Measurements from ENCODE around the gene HSPB6. TPM values are rescaled to one million over a fixed set of nuclear protein-coding genes. Genes with fewer than 3 reads are reported as not detected.

Gene HSPB6
- total RNA-seq, 1 experiment from 2014 or later = 0.71 TPM

DNA sequence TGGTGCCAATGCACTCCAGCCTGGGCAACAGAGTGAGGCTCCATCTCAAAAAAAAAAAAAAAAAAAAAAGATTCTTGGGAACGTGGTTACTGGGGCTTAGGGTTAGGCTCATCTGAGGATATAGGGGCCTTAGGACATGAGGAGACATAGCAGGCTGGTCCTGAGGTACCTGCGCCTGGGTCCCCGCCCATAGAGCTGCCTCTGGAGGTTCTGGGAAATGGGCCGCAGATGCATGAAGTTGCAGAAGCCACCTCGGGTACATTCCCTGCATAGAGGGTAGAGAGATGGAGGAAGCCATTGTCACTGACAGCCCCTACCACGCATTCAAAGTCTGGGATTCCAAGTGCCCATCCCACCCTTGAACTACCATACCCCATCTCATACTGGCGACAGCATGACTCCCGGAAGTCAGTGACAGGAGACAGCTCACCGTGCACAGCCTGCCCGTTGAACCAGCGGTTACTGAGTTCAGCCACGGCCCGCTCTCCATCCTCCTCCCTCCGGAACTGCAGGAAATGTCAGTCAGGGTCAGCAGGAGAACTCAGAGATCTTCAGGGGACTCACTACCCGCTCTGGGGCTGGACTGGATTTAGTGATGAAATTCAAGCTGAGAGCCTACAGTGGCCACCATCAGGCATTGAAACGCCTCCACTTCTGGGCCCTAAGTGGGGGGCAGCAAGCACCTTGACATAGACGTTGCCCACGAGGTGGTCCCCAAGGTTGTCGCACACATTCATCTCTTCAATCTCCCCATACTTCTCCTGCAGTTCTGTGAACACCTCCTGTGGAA is 13.0 kb downstream of the HSPB6 start:
- BruUV-seq (replicated peaks) = no TSS peak
- CTCF ChIA-PET = interaction anchor here (0.6 to 1.9 kb wide), 3 partner anchors 115 to 360 kb away, joined by 3 to 7 read pairs (median 4); no protein-coding TSS in a partner anchor
- TF ChIP-seq, protein P1, sequence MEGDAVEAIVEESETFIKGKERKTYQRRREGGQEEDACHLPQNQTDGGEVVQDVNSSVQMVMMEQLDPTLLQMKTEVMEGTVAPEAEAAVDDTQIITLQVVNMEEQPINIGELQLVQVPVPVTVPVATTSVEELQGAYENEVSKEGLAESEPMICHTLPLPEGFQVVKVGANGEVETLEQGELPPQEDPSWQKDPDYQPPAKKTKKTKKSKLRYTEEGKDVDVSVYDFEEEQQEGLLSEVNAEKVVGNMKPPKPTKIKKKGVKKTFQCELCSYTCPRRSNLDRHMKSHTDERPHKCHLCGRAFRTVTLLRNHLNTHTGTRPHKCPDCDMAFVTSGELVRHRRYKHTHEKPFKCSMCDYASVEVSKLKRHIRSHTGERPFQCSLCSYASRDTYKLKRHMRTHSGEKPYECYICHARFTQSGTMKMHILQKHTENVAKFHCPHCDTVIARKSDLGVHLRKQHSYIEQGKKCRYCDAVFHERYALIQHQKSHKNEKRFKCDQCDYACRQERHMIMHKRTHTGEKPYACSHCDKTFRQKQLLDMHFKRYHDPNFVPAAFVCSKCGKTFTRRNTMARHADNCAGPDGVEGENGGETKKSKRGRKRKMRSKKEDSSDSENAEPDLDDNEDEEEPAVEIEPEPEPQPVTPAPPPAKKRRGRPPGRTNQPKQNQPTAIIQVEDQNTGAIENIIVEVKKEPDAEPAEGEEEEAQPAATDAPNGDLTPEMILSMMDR (IDR thresholded peaks at IDR 0.05; ENCODE audit: unreplicated experiment) = no peak
- peaks cover 37% of the 10 kb centered on the region for H3K4me1 Mint-ChIP-seq (ENCODE audit: low read depth, unreplicated experiment)
- no peaks in the 10 kb centered on the region for H3K27me3 Mint-ChIP-seq (ENCODE audit: unreplicated experiment)
- H3K4me3 Mint-ChIP-seq (ENCODE audit: low read depth, unreplicated experiment) = peak overlapping the region; percentile 96
- intact Hi-C loops (cut with micrococcal nuclease; ENCODE audit: unreplicated experiment) = loop anchor here (10.0 kb wide), 1 partner anchor 191 kb away; the partner anchor contains the start of gene LRFN3
- DNase-seq = no peak
- peaks cover 74% of the 10 kb centered on the region for H3K36me3 Mint-ChIP-seq (ENCODE audit: insufficient read depth, unreplicated experiment)
- H3K9me3 Mint-ChIP-seq (ENCODE audit: low read depth, unreplicated experiment) = no peaks in the 10 kb centered on the region
- no peak overlapping the region for H3K27ac Mint-ChIP-seq (ENCODE audit: unreplicated experiment)

DNA sequence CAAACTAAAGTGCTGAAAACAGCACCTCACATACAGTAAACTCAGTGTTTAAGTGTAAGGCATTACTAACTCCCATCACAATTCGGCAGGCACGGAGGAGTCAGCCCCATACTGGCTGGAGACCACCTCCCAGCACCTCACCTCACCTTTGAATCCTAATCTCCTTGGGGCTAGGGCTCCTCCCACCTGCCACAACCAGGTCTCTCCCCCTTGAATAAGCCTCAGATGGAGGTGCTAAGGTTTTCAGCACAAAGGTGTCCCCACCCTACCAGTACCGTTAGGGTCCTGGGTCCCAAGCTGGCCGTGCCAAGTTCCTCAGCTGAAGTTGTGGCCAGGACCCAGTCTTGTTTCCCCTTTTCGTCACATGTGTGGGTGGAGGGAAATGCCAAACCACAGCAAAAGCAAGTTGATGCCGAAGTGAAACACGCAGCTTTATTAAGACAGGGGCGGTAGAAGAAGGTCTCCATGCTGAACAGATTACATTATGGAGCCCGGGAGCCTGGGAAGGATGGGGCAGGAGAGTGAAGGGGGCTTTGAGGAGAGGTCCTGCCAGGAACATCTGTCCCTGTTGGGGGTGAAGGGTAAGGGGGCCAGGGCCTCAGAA is 14.6 kb downstream of the HSPB6 start, which contains the start of gene IGFLR1:
IGFLR1 (minus strand) TSS at position 332 of the 604 bp plus-strand sequence. CDS start 1,272 bp downstream, outside the sequence.
- Mint-ChIP-seq H3K36me3 (ENCODE audit: insufficient read depth, unreplicated experiment) (peaks cover 79% of the 10 kb centered on the region), H3K27ac (ENCODE audit: unreplicated experiment) (no peak within 1 kb of the TSS), H3K4me3 (ENCODE audit: low read depth, unreplicated experiment) (peak within 1 kb of the TSS; percentile 97), H3K27me3 (ENCODE audit: unreplicated experiment) (no peaks in the 10 kb centered on the region), H3K4me1 (ENCODE audit: low read depth, unreplicated experiment) (peaks cover 36% of the 10 kb centered on the region), H3K9me3 (ENCODE audit: low read depth, unreplicated experiment) (no peaks in the 10 kb centered on the region)
- TF ChIP-seq, protein P1 (IDR thresholded peaks at IDR 0.05; ENCODE audit: unreplicated experiment) = no peak
- DNase-seq = no peak
- intact Hi-C loops (cut with micrococcal nuclease; ENCODE audit: unreplicated experiment) = loop anchor here (10.0 kb wide), 1 partner anchor 193 kb away; the partner anchor contains the start of gene LRFN3
- no TSS peak for BruUV-seq (replicated peaks)
- CTCF ChIA-PET = interaction anchor here (0.6 kb wide), 1 partner anchor 86 kb away, joined by 5 read pairs; no protein-coding TSS in a partner anchor

DNA sequence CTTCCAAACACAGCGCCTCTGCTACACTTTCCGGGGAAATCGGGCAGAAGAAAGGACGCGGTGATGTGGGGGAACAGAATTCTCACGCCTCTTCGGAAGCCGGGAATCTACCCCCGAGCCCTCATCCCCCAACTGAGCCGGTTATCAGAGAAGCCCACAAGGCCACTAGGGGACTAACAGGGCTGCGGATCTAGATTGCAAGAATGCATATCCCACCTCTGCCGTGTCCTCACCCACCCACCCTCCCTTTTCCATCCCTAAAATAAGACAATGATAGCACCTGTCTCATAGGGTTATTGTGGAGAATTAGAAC is 15.7 kb downstream of the HSPB6 start:
- BruUV-seq (replicated peaks) = no TSS peak
- H3K4me3 Mint-ChIP-seq (ENCODE audit: low read depth, unreplicated experiment) = peak overlapping the region; percentile 97
- CTCF ChIA-PET = interaction anchor here (0.8 to 1.4 kb wide), 4 partner anchors 22 to 139 kb away, joined by 3 to 5 read pairs (median 3); partner anchors contain the start of gene COX6B1
- H3K9me3 Mint-ChIP-seq (ENCODE audit: low read depth, unreplicated experiment) = no peaks in the 10 kb centered on the region
- no peak for DNase-seq
- peak overlapping the region; percentile 89 for H3K27ac Mint-ChIP-seq (ENCODE audit: unreplicated experiment)
- peaks cover 25% of the 10 kb centered on the region for H3K4me1 Mint-ChIP-seq (ENCODE audit: low read depth, unreplicated experiment)
- TF ChIP-seq, protein P1 (IDR thresholded peaks at IDR 0.05; ENCODE audit: unreplicated experiment) = peak; percentile 26
- intact Hi-C loops (cut with micrococcal nuclease; ENCODE audit: unreplicated experiment) = loop anchor here (10.0 kb wide), 1 partner anchor 194 kb away; the partner anchor contains the start of gene LRFN3
- H3K36me3 Mint-ChIP-seq (ENCODE audit: insufficient read depth, unreplicated experiment) = peaks cover 80% of the 10 kb centered on the region
- H3K27me3 Mint-ChIP-seq (ENCODE audit: unreplicated experiment) = no peaks in the 10 kb centered on the region

GRCh38 chr19:35740423-35741202 is 16.2 kb downstream of the HSPB6 start:
- Mint-ChIP-seq H3K27me3 (ENCODE audit: unreplicated experiment) (no peaks in the 10 kb centered on the region), H3K27ac (ENCODE audit: unreplicated experiment) (peak overlapping the region; percentile 89), H3K36me3 (ENCODE audit: insufficient read depth, unreplicated experiment) (peaks cover 79% of the 10 kb centered on the region), H3K9me3 (ENCODE audit: low read depth, unreplicated experiment) (no peaks in the 10 kb centered on the region), H3K4me3 (ENCODE audit: low read depth, unreplicated experiment) (peak overlapping the region; percentile 97), H3K4me1 (ENCODE audit: low read depth, unreplicated experiment) (peaks cover 20% of the 10 kb centered on the region)
- TF ChIP-seq, protein P1 (IDR thresholded peaks at IDR 0.05; ENCODE audit: unreplicated experiment) = no peak
- intact Hi-C loops (cut with micrococcal nuclease; ENCODE audit: unreplicated experiment) = loop anchor here (10.0 kb wide), 1 partner anchor 194 kb away; the partner anchor contains the start of gene LRFN3
- BruUV-seq (replicated peaks) = no TSS peak
- CTCF ChIA-PET = interaction anchor here (0.8 to 1.4 kb wide), 4 partner anchors 22 to 139 kb away, joined by 3 to 5 read pairs (median 3); partner anchors contain the start of gene COX6B1
- DNase-seq = peak; percentile 99
